Measurements from ENCODE around the gene SH2D7. TPM values are rescaled to one million over a fixed set of nuclear protein-coding genes. Genes with fewer than 3 reads are reported as not detected.

The SH2D7 gene
- not detected in 2 replicates for total RNA-seq
- polyA plus RNA-seq, result not detected in 2 replicates
- not detected in 2 replicates for polyA plus RNA-seq (2011; cell fraction: cytosol; rRNA removed)
- polyA plus RNA-seq (2011; cell fraction: nucleus; rRNA removed), result not detected in 2 replicates
- polyA plus RNA-seq (2012), result 0.08 TPM in 1 of 2 replicates, not detected in the other
- not detected in 2 replicates for polyA minus RNA-seq
- polyA minus RNA-seq (2011; cell fraction: cytosol; rRNA and poly(A)+ RNA removed), result not detected
- polyA minus RNA-seq (2011; cell fraction: nucleus; rRNA and poly(A)+ RNA removed), result not detected in 2 replicates
- not detected for Bru-seq, nascent RNA
- BruChase-seq, experiment 1, labeled RNA remaining after a 6-hour chase, result not detected
- not detected for BruChase-seq, experiment 2, labeled RNA remaining after a 2-hour chase
- long read RNA-seq, result 0 reads

DNA sequence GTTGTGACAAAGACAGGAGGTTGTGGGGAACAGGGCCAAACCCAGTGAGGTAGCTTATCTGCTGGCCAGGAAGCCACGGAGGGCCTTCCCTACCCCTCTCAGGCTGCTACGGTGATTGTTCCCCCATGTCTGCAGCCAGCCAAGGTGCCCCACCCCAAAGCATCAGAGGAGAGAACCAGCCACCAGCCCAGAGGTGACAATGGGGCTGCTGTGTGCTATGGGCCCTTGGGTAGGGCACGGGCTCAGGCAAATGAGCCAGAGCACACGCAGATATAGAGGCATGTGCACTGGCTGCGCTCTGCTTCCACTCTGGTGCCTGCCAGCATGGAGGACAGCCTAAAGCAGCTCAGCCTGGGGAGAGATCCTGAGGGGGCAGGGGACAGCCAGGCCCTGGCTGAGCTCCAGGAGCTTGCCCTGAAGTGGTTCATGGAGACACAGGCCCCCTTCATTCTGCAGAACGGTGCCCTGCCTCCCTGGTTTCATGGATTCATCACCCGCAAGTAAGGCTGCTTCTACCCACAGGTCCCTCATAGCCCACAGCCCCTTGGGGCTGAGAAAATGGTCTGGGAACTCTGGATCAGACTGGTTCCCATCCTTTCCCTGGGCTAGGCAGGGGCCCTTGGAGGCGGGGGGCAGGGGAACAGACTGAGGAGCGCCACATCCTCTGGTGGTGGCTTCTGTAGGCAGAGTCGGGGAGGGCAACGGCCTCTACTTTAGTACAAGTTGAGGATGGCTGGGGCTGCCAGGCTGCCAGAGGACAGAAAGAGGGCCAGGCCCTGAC, at the start of gene SH2D7:
Gene SH2D7 (plus strand): TSS at position 301 of the 781 bp plus-strand sequence. CDS start 24 bp downstream, at position 325.
- ChIA-PET CTCF (interaction anchor here (1.0 to 5.9 kb wide), 6 partner anchors 9 to 134 kb away, joined by 3 to 38 read pairs (median 3); no protein-coding TSS in a partner anchor), POLR2A (no interaction called here)
- H3K4me1 ChIP-seq (ENCODE audit: control insufficient read depth, extremely low read depth, insufficient read depth, low read length), result no peaks in the 10 kb centered on the region
- no peaks in the 10 kb centered on the region for H3K79me2 ChIP-seq (ENCODE audit: control insufficient read depth, insufficient read depth, low read length)
- intact Hi-C loops (cut with micrococcal nuclease), result no loop called here
- no TSS peak for BruUV-seq (replicated peaks)
- H3K9ac ChIP-seq (replicated peaks; ENCODE audit: extremely low read depth, insufficient read depth, low read length), result no peak within 1 kb of the TSS
- TF ChIP-seq POLR2A (IDR thresholded peaks at IDR 0.05; ENCODE audit: low read depth, low read length) (no peak), POLR2AphosphoS5 (IDR thresholded peaks at IDR 0.05; ENCODE audit: insufficient read depth, low read depth, low read length) (no peak), MYC (IDR thresholded peaks at IDR 0.05; ENCODE audit: low read depth, low read length) (no peak), GATA2 (IDR thresholded peaks at IDR 0.05; ENCODE audit: insufficient read depth, insufficient read length, low read depth, low read length) (no peak), EZH2 (IDR thresholded peaks at IDR 0.05; ENCODE audit: borderline replicate concordance, low read depth, low read length, severe bottlenecking) (no peak), CTCF (IDR thresholded peaks at IDR 0.05; ENCODE audit: extremely low read depth in 1 of 2, insufficient read depth in 1 of 2, low read depth in 1 of 2, low read length in 2 of 2) (no peak), MAX (IDR thresholded peaks at IDR 0.05; ENCODE audit: insufficient read depth, insufficient read length) (no peak), FOS (IDR thresholded peaks at IDR 0.05; ENCODE audit: borderline replicate concordance, insufficient read depth, low read length) (no peak)
- dilution Hi-C loops (cut with MboI; ENCODE audit: extremely low pct_ligation_motif_present, low sequenced_read_pairs), result no loop called here
- no peak for FAIRE-seq
- no peaks in the 10 kb centered on the region for H4K20me1 ChIP-seq (replicated peaks; ENCODE audit: control insufficient read depth, extremely low read depth, insufficient read depth, low read length)
- H3K9me1 ChIP-seq (replicated peaks; ENCODE audit: control insufficient read depth, extremely low read depth, insufficient read depth, low read length), result no peaks in the 10 kb centered on the region
- H3K4me2 ChIP-seq (ENCODE audit: insufficient read depth, low read length), result no peak within 1 kb of the TSS
- H3K36me3 ChIP-seq (ENCODE audit: control insufficient read depth in 2 of 2, extremely low read depth in 1 of 2, insufficient read depth in 2 of 2, low read length in 2 of 2), result no peaks in the 10 kb centered on the region
- no peak within 1 kb of the TSS for H3K4me3 ChIP-seq (replicated peaks in 1 of 3; ENCODE audit: insufficient read depth in 1 of 3, low read depth in 1 of 3, low read length in 3 of 3)
- H3K27ac ChIP-seq (ENCODE audit: insufficient read depth, low read depth, low read length), result no peak within 1 kb of the TSS
- no peaks in the 10 kb centered on the region for H3K9me3 ChIP-seq (replicated peaks; ENCODE audit: control insufficient read depth, insufficient read depth, low read length)
- DNase-seq (ENCODE audit: low read depth, low spot score), result no peak
- H2AFZ ChIP-seq (ENCODE audit: low read depth, low read length), result no peak within 1 kb of the TSS
- peaks cover 10 to 14% of the 10 kb centered on the region in 2 experiments for H3K27me3 ChIP-seq (ENCODE audit: control insufficient read depth in 2 of 2, insufficient read depth in 2 of 2, low read length in 2 of 2)
